HUES64 (cell line): ENCODE data around the gene C7orf33. TPM values are rescaled to one million over a fixed set of nuclear protein-coding genes. Genes with fewer than 3 reads are reported as not detected.

Source experiments
- H3K27ac ChIP-seq: 2 replicates; pipeline ENCODE4 v1.7.0; 2013; ENCODE audit warnings: low read depth, low read length, inconsistent platforms
- H3K27me3 ChIP-seq: 2 replicates; pipeline ENCODE4 v1.6.1; 2013; ENCODE audit warnings: mild to moderate bottlenecking, low read length; ENCODE audit not compliant: insufficient read depth
- H3K36me3 ChIP-seq: 2 replicates; pipeline ENCODE4 v1.6.1; 2013; ENCODE audit warnings: mild to moderate bottlenecking, low read length; ENCODE audit not compliant: insufficient read depth
- H3K4me1 ChIP-seq: 2 replicates; pipeline ENCODE4 v1.6.1; 2013; ENCODE audit warnings: mild to moderate bottlenecking, low read length, moderate library complexity; ENCODE audit not compliant: insufficient read depth
- H3K4me3 ChIP-seq: 2 replicates; pipeline ENCODE4 v1.5.1; 2013; ENCODE audit warnings: mild to moderate bottlenecking, low read length, moderate library complexity
- H3K9ac ChIP-seq: 2 replicates; pipeline ENCODE4 v1.6.1; 2013; ENCODE audit warnings: mild to moderate bottlenecking, low read depth, low read length
- H3K9me3 ChIP-seq: 2 replicates; pipeline ENCODE4 v1.6.1; 2013; ENCODE audit warnings: low read depth, low read length; ENCODE audit not compliant: insufficient read depth
- WGBS: fragments of 150-250, 120-280 bp; methylation state at CpG from one replicate; pipeline ENCODE4 v1.1.7; 2013; ENCODE audit warnings: missing lambda C conversion rate; 5-methylcytosine and 5-hydroxymethylcytosine counted together
- polyA plus RNA-seq, 2 experiments: library from polyadenylated mRNA; stranded (reverse); fragments of 50-300 nt; gene quantifications; one replicate each; pipeline ENCODE4 v1.2.3, GENCODE V29; 2013

The C7orf33 gene, protein sequence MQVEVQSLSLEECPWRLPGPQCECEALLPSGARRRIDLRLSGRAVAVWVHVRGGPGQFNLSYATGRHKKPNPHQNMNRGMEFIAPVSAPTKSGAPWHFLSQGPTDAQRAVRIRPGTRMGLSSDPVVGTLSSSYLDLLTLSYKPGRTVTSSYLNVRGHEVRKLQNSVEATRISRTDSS
- not detected for polyA plus RNA-seq (2013, experiment 1 of 2)
- polyA plus RNA-seq (2013, experiment 2 of 2): not detected

DNA sequence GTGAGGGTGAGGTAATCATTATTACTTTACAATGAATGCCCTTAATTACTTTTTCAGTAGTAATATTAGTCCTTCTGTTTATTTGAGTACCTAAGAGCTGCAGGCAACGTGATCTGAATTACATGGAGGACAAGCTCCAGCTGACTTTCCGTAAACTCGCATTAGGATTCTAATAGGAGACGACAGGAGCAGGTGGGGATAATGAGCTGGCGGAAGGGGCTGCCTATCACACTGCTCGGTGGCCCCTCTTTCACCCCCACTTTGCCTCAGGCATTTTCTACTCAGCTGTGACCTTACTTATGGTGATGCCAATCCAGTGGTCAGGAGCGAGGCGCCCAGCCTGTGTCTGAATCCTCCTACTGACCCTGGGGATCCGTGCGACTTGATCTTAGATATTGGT, at the start of gene C7orf33:
Gene C7orf33 (plus strand): TSS at position 296 of the 400 bp plus-strand sequence. CDS start 160 bp downstream, outside the sequence.
- Histone ChIP-seq H3K36me3 (no peaks in the 10 kb centered on the region), H3K4me3 (no peak within 1 kb of the TSS), H3K27me3 (no peaks in the 10 kb centered on the region), H3K9ac (no peak within 1 kb of the TSS), H3K27ac (no peak within 1 kb of the TSS), H3K9me3 (no peaks in the 10 kb centered on the region), H3K4me1 (peaks cover 32% of the 10 kb centered on the region)
- WGBS: 72% methylated on average over 10 of the region's 10 CpGs

DNA sequence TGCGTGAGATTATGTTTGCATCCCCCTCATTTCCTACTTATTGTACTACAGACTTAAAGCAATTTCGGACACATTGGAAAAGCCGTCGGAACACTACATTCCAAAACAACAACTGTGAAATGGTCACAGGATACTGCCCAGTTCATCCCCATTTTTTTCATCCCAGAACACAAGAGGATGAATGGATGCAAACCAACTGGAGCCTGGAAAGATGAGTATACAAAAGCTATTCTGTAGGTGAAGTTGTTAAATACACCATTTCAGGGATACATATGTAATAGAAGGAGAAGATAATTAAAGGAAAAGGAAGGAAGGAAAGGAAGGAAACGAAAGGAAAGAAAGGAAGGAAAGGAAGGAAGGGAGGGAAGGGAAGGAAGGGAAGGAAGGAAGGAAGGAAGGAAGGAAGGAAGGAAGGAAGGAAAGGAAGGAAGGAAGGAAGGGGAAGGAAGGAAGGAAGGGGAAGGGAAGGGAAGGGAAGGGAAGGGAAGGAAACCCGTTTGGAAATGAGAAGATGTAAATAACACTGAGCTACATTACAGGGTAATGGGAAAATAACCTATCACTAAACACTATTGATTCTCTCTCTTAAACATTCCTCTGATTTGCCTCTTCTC, 48.6 kb upstream of the C7orf33 start:
- Histone ChIP-seq H3K36me3 (no peaks in the 10 kb centered on the region), H3K9me3 (no peaks in the 10 kb centered on the region), H3K4me1 (peaks cover 6% of the 10 kb centered on the region; the same call in 1 of the 2 replicates), H3K4me3 (no peak overlapping the region), H3K9ac (no peak overlapping the region), H3K27me3 (no peaks in the 10 kb centered on the region), H3K27ac (no peak overlapping the region)
- WGBS: 90% methylated on average over 6 of the region's 6 CpGs

DNA sequence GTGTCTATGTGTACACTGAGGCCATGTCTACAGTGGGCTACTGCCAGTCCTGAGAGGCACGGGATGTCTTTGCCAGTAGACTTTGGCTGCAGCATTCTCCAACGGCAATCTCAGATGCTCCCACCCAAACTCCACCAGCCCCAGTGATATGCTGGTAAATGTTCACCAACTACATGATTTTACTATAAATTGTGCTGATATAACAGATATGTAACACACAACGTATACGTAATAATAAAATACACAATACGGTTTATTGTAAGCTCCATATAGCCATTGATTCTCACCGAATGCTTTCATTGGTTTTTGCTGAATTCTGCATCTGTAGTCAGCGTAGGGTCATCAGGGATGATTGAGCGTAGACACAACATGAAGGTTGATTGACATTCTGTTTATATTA, 47.3 kb upstream of the C7orf33 start:
- Histone ChIP-seq H3K4me1 (peaks cover 6% of the 10 kb centered on the region; the same call in 1 of the 2 replicates), H3K27ac (no peak overlapping the region), H3K9ac (no peak overlapping the region), H3K4me3 (no peak overlapping the region), H3K27me3 (no peaks in the 10 kb centered on the region), H3K36me3 (no peaks in the 10 kb centered on the region), H3K9me3 (no peaks in the 10 kb centered on the region)
- WGBS: 96% methylated on average over 8 of the region's 8 CpGs

DNA sequence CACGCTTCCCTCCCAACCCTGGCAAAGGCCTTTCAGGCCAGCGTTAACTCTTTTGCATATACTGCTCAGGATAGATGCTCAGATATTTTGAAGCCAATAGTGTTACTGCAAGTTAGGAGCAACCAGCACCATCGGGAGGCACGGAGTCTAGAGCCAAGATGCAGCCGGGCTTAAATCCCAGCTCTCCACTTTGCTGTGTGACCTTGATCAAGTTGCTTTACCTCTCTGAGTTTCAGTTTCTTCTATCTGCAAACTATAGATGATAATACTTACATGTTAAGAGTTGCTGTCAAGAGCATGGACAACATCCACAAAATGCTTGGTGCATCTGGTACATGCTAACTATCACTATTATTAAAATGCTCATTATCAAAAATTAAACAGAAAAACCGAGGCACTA, 45.4 kb upstream of the C7orf33 start:
- 93% methylated on average over 6 of the region's 6 CpGs for WGBS
- Histone ChIP-seq H3K9ac (no peak overlapping the region), H3K4me3 (no peak overlapping the region), H3K27me3 (no peaks in the 10 kb centered on the region), H3K9me3 (no peaks in the 10 kb centered on the region), H3K4me1 (peaks cover 4% of the 10 kb centered on the region; the same call in 1 of the 2 replicates), H3K27ac (no peak overlapping the region), H3K36me3 (no peaks in the 10 kb centered on the region)

DNA sequence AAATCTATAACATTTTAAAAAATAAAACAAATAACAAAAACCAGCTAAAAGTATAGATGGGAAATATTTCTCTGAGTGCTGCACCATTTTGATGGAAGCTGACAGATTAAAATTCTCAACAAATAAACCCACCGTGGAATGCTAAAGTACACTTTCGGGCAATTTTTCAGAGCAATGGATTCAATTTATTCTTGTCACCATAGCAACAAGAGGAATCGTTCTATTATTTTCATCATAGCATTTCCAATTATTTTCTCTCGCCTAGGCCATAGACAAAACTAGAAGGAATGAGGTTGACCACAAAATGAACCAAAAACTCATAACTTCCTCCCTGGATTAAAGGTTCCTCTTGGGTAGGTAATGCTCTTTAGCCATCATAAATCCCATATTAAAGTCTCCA, 44.6 kb upstream of the C7orf33 start:
- Histone ChIP-seq H3K9me3 (no peaks in the 10 kb centered on the region), H3K27me3 (no peaks in the 10 kb centered on the region), H3K27ac (no peak overlapping the region), H3K9ac (no peak overlapping the region), H3K4me1 (no peaks in the 10 kb centered on the region), H3K4me3 (no peak overlapping the region), H3K36me3 (no peaks in the 10 kb centered on the region)
- 96% methylated on average over 4 of the region's 4 CpGs for WGBS

DNA sequence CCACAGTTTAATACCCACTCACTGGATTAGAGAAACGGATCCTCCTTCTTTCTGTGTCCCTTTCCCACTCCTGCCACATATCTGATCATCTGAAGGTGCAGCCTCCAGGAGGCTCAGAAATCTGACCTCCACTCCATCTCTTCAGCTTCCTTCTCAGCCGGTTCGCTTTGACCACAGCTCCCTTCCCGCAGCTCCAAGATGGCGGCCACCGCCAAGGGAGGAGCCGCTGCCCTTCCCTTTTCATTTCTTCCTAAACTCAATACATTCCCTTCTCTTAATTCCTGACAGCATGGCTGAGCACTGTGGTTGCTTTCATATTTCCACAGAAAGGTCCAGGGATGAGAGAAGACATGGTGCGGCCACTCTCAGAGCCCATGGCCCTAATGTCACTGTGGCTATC, 43.7 kb upstream of the C7orf33 start:
- Histone ChIP-seq H3K4me1 (no peaks in the 10 kb centered on the region), H3K27me3 (no peaks in the 10 kb centered on the region), H3K9ac (no peak overlapping the region), H3K4me3 (no peak overlapping the region), H3K27ac (no peak overlapping the region), H3K9me3 (no peaks in the 10 kb centered on the region), H3K36me3 (no peaks in the 10 kb centered on the region)
- WGBS: 94% methylated on average over 8 of the region's 8 CpGs

DNA sequence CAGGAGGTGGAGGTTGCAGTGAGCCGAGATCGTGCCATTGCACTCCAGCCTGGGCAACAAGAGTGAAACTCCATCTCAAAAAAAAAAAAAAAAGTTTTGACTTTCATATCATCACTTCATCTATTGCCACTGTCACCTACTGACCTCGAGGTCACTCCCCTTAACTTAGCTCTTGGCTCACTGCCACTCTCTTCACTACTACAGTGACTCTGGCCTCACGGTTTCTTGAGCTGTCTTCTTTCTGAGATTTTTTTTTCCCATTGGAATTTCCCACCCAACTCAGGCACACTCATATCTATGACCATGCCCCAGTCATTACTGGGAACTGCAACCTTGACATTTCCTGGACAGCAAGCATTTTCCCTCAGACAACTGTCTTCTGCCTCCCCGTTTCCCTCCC, 42.6 kb upstream of the C7orf33 start:
- H3K4me1 ChIP-seq: no peaks in the 10 kb centered on the region
- no peaks in the 10 kb centered on the region for H3K36me3 ChIP-seq
- no peak overlapping the region for H3K4me3 ChIP-seq
- no peaks in the 10 kb centered on the region for H3K27me3 ChIP-seq
- H3K27ac ChIP-seq: no peak overlapping the region
- H3K9ac ChIP-seq: no peak overlapping the region
- 95% methylated on average over 5 of the region's 5 CpGs for WGBS
- no peaks in the 10 kb centered on the region for H3K9me3 ChIP-seq

DNA sequence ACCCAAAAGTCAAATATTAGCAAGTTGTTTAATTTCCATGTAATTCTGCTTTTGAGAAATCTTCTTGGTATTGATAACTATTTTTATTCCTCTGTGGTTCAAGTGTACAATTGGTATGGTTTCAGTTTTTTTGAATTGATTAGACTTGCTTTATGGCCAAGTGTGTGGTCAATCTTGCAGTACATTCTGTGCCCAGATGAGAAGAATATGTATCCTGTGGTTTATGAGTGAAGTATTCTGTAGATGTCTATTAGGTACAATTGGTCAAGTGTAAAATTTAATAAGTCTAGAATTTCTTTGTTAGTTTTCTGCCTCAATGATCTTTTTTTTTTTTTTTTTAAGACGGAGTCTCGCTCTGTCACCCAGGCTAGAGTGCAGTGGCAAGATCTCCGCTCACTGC, 36.6 kb upstream of the C7orf33 start:
- no peaks in the 10 kb centered on the region for H3K4me1 ChIP-seq
- no peaks in the 10 kb centered on the region for H3K36me3 ChIP-seq
- H3K4me3 ChIP-seq: no peak overlapping the region
- no peak overlapping the region for H3K27ac ChIP-seq
- no peaks in the 10 kb centered on the region for H3K9me3 ChIP-seq
- 95% methylated on average over 3 of the region's 3 CpGs for WGBS
- H3K27me3 ChIP-seq: no peaks in the 10 kb centered on the region
- H3K9ac ChIP-seq: no peak overlapping the region

DNA sequence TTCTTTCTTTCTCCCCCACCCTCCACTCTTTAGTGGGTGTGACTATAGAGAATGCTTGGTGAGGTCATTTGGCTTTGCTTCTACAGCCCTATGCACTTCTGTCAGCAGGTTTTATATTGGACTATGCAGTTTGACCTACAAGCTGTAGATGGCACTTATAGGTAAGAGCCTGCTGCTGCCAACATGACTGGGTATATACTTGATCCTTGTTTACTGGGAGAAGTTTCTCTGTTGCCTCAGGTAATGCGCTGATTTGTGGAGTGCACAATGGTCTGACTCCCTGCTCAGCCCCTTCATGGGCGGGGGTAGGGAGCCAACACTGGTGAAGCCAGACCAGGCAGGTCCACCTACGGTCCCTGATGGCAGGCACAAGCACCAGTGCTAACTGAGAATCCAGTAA, 33.7 kb upstream of the C7orf33 start:
- Histone ChIP-seq H3K27ac (no peak overlapping the region), H3K4me3 (no peak overlapping the region), H3K4me1 (no peaks in the 10 kb centered on the region), H3K36me3 (no peaks in the 10 kb centered on the region), H3K9ac (no peak overlapping the region), H3K9me3 (no peaks in the 10 kb centered on the region), H3K27me3 (no peaks in the 10 kb centered on the region)
- WGBS: 94% methylated on average over 3 of the region's 3 CpGs

DNA sequence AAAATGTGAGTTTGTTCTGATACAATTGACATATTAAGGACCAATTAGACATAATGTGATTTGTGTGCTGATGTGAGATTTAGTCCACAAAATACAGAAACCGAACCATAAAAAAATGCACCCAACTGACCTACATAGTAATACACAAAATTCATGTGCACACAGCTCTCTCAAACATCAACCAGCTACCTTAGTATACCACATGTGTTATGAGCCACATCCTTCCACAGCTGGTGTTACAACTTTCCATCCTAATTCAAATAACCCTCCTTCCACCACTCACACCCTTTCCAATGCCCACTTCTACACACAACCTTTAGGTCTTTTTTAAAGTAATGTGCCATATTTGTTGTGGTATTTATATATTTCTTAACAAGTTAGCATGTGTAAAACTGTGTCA, 31.7 kb upstream of the C7orf33 start:
- H3K4me1 ChIP-seq: no peaks in the 10 kb centered on the region
- no peaks in the 10 kb centered on the region for H3K36me3 ChIP-seq
- H3K27ac ChIP-seq: no peak overlapping the region
- 96% methylated on average over 1 of the region's 1 CpG for WGBS
- H3K4me3 ChIP-seq: no peak overlapping the region
- no peaks in the 10 kb centered on the region for H3K9me3 ChIP-seq
- H3K27me3 ChIP-seq: no peaks in the 10 kb centered on the region
- H3K9ac ChIP-seq: no peak overlapping the region

DNA sequence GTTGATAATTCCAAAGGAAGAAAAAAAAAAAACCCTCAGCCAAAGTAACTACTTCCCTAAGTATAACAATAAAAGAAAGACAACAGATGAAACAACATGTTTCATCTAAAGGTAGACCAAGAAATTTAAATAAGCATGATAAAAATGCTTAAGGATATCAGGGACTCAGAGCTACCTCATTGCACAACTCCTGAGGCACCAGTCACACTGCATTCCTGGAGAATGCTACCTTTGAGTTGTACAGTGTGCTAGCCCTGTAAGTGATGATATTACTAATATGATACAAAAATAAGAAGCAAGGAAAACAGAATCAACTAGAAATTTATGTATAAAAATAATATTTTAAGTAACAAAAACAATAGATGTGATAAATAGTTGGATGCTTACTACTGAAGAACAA, 29.5 kb upstream of the C7orf33 start:
- no peaks in the 10 kb centered on the region for H3K4me1 ChIP-seq
- H3K36me3 ChIP-seq: no peaks in the 10 kb centered on the region
- H3K9ac ChIP-seq: no peak overlapping the region
- no peak overlapping the region for H3K4me3 ChIP-seq
- H3K27me3 ChIP-seq: no peaks in the 10 kb centered on the region
- H3K27ac ChIP-seq: no peak overlapping the region
- H3K9me3 ChIP-seq: no peaks in the 10 kb centered on the region
